ENCODE measurements around the gene RPUSD3. TPM values are rescaled to one million over a fixed set of nuclear protein-coding genes. Genes with fewer than 3 reads are reported as not detected.

The RPUSD3 gene
- total and polyA plus RNA-seq, 2 of the 4 experiments (the other 2 are of a cell fraction) = 30.3 to 49.4 TPM

- BruUV-seq (replicated peaks) = no TSS peak
- intact Hi-C loops (cut with micrococcal nuclease) (no loop called here), dilution Hi-C loops (cut with HindIII; ENCODE audit: low sequenced_read_pairs, unreplicated experiment) (no loop called here), in situ Hi-C loops (cut with MboI; ENCODE audit: low sequenced_read_pairs) (no loop called here)
- no peak for DNase-seq
- Histone ChIP-seq H4K91ac (ENCODE audit: insufficient read depth, low read depth, low read length) (no peak overlapping the region), H2BK5ac (ENCODE audit: low read depth, low read length, poor library complexity, severe bottlenecking) (no peak overlapping the region), H3K36me3 (ENCODE audit: control insufficient read depth, insufficient read depth, low read length) (peaks cover 33% of the 10 kb centered on the region), H3K27me3 (ENCODE audit: control insufficient read depth, insufficient read depth, low read length) (no peaks in the 10 kb centered on the region), H3K9me3 (ENCODE audit: control insufficient read depth, insufficient read depth, low read length) (no peaks in the 10 kb centered on the region), H3K9ac (ENCODE audit: low read depth, low read length) (no peak overlapping the region), H4K20me1 (ENCODE audit: insufficient read depth, low read length) (no peaks in the 10 kb centered on the region), H3K14ac (replicated peaks; ENCODE audit: low read depth, low read length) (no peak overlapping the region), H3K79me1 (ENCODE audit: low read depth in 1 of 2, low read length in 2 of 2) (no peaks in the 10 kb centered on the region), H4K5ac (ENCODE audit: low read depth, low read length) (no peak overlapping the region), H2BK15ac (ENCODE audit: low read depth, low read length) (no peak overlapping the region), H3K4me1 (ENCODE audit: control insufficient read depth, insufficient read depth, low read length) (no peaks in the 10 kb centered on the region), H3K27ac (ENCODE audit: insufficient read depth, low read length) (no peak overlapping the region), H3K23ac (ENCODE audit: low read depth, low read length) (no peak overlapping the region), H2BK20ac (ENCODE audit: low read depth, low read length) (no peak overlapping the region), H2AFZ (replicated peaks; ENCODE audit: low read length, poor library complexity) (no peak overlapping the region), H4K8ac (ENCODE audit: low read depth in 2 of 2, low read length in 2 of 2) (no peak overlapping the region), H2BK120ac (ENCODE audit: low read depth, low read length) (no peak overlapping the region), H2AK9ac (replicated peaks; ENCODE audit: low read depth, low read length, poor library complexity) (no peak overlapping the region), H3K4ac (ENCODE audit: low read depth, low read length) (no peak overlapping the region), H2AK5ac (ENCODE audit: low read depth, low read length) (no peak overlapping the region), H3K18ac (ENCODE audit: low read depth, low read length) (no peak overlapping the region), H3K4me2 (ENCODE audit: low read depth, low read length) (no peak overlapping the region), H3K56ac (ENCODE audit: extremely low read depth, insufficient read depth, low read length) (no peak overlapping the region), H3K4me3 (ENCODE audit: insufficient read depth, low read depth, low read length) (no peak overlapping the region), H3K9me1 (ENCODE audit: insufficient read depth, low read length) (0 out of 2 replicates have a peak, but pooled peaks cover 3% of the 10 kb centered on the region)
- WGBS, 2 experiments (ENCODE audit: extremely low coverage in 2 of 2, insufficient read length in 1 of 2) = 95% methylated on average over 10 of the region's 17 CpGs; no CpG with 5 or more reads in 1 of the 2 experiments
- TF ChIP-seq NFE2L2 (IDR thresholded peaks at IDR 0.05; ENCODE audit: low read depth, low read length) (no peak), RCOR1 (IDR thresholded peaks at IDR 0.05; ENCODE audit: insufficient replicate concordance, low read length) (no peak), FOS (IDR thresholded peaks at IDR 0.05; ENCODE audit: low read depth, low read length) (no peak), RFX5 (IDR thresholded peaks at IDR 0.05; ENCODE audit: low read depth, low read length) (no peak), POLR2A (IDR thresholded peaks at IDR 0.05; ENCODE audit: low read depth, low read length) (no peak), ELK1 (IDR thresholded peaks at IDR 0.05; ENCODE audit: borderline replicate concordance, low read depth, low read length) (no peak), RAD21 (IDR thresholded peaks at IDR 0.05; ENCODE audit: low read length) (no peak), MAZ (IDR thresholded peaks at IDR 0.05; ENCODE audit: borderline replicate concordance, low read depth, low read length) (no peak), BHLHE40 (IDR thresholded peaks at IDR 0.05; ENCODE audit: low read depth, low read length) (no peak), CTCF (conservative IDR thresholded peaks at IDR 0.05; ENCODE audit: low read depth, low read length) (no peak), SMC3 (IDR thresholded peaks at IDR 0.05; ENCODE audit: low read depth, low read length) (no peak)
- ATAC-seq (ENCODE audit: low read depth) = no peak
- POLR2A ChIA-PET (ENCODE audit: unreplicated experiment) = no interaction called here
- CTCF ChIA-PET = interaction anchor here (0.7 kb wide), 1 partner anchor 12 kb away, joined by 5 read pairs; no protein-coding TSS in a partner anchor
Measured at GRCh38 chr3:9828801-9829755, 14.7 kb downstream of the RPUSD3 start.
